WTC11 (cell line): ENCODE data around the gene PIK3C2B. TPM values are rescaled to one million over a fixed set of nuclear protein-coding genes. Genes with fewer than 3 reads are reported as not detected.

Source experiments
- ATAC-seq: fragments of 200-7000 bp; cut with Tn5 transposase; 2 replicates; pipeline ENCODE4 v1.10.0; 2021; ENCODE audit warnings: mild to moderate bottlenecking, moderate library complexity
- CTCF ChIA-PET: fragments of 300-600 bp; sonication (Branson Sonifier 250); formaldehyde crosslinking; loops from one replicate; lab custom pipeline; 2021; ENCODE audit warnings: antibody characterized with exemption; lab: Charles Lee
- POLR2A ChIA-PET: fragments of 350-600 bp; sonication (Branson Sonifier 250); formaldehyde crosslinking; loops from one replicate; lab custom pipeline; 2021; ENCODE audit warnings: antibody characterized with exemption; lab: Charles Lee
- DNase-seq: peaks from one replicate; pipeline ENCODE4 v3.0.0; 2021; ENCODE audit warnings: low spot score
- H3K27ac Mint-ChIP-seq: 2 replicates; pipeline ENCODE4 v1.8.0; 2021; ENCODE audit warnings: mixed read lengths
- H3K27me3 Mint-ChIP-seq: 2 replicates; pipeline ENCODE4 v1.8.0; 2021; ENCODE audit warnings: low read depth, mild to moderate bottlenecking, moderate library complexity, mixed read lengths
- H3K36me3 Mint-ChIP-seq: 2 replicates; pipeline ENCODE4 v1.8.0; 2021; ENCODE audit warnings: mixed read lengths
- H3K4me1 Mint-ChIP-seq: 2 replicates; pipeline ENCODE4 v1.8.0; 2022; ENCODE audit warnings: mixed read lengths
- H3K4me3 Mint-ChIP-seq: 2 replicates; pipeline ENCODE4 v1.8.0; 2021; ENCODE audit warnings: mild to moderate bottlenecking, moderate library complexity, mixed read lengths
- H3K9me3 Mint-ChIP-seq: 2 replicates; pipeline ENCODE4 v1.8.0; 2021; ENCODE audit warnings: mixed read lengths
- AFF4 ChIP-seq: sonication (generic); formaldehyde crosslinking; IDR thresholded peaks from 2 replicates; pipeline ENCODE4 v1.8.1; 2023; ENCODE audit warnings: mild to moderate bottlenecking, missing genetic modification reagents, borderline replicate concordance
- CTCF ChIP-seq: fragments of 200-600 bp; IDR thresholded peaks from 2 replicates; pipeline ENCODE4 v1.8.0; 2022; ENCODE audit warnings: antibody characterized with exemption
- ETV6 ChIP-seq: sonication (generic); formaldehyde crosslinking; IDR thresholded peaks from 2 replicates; pipeline ENCODE4 v1.8.1; 2022; ENCODE audit warnings: mild to moderate bottlenecking, missing genetic modification reagents
- FOXP4 ChIP-seq: sonication (generic); formaldehyde crosslinking; IDR thresholded peaks from 2 replicates; pipeline ENCODE4 v1.8.0; 2022; ENCODE audit warnings: mild to moderate bottlenecking, missing genetic modification reagents
- GABPB1 ChIP-seq: sonication (generic); formaldehyde crosslinking; IDR thresholded peaks from 2 replicates; pipeline ENCODE4 v1.8.1; 2023; ENCODE audit warnings: mild to moderate bottlenecking, missing genetic modification reagents
- HMGA2 ChIP-seq: fragments of 250-450 bp; sonication (Bioruptor Pico); IDR thresholded peaks from 2 replicates; pipeline ENCODE4 v1.4.0; 2021; ENCODE audit warnings: mild to moderate bottlenecking, moderate library complexity
- JUN ChIP-seq: sonication (generic); formaldehyde crosslinking; IDR thresholded peaks from 2 replicates; pipeline ENCODE4 v1.8.0; 2023; ENCODE audit warnings: mild to moderate bottlenecking, missing genetic modification reagents
- MAX ChIP-seq: sonication (generic); formaldehyde crosslinking; IDR thresholded peaks from 2 replicates; pipeline ENCODE4 v1.8.0; 2022; ENCODE audit warnings: mild to moderate bottlenecking, missing genetic modification reagents
- MLX ChIP-seq: sonication (generic); formaldehyde crosslinking; IDR thresholded peaks from 2 replicates; pipeline ENCODE4 v1.8.1; 2023; ENCODE audit warnings: mild to moderate bottlenecking, missing genetic modification reagents, moderate library complexity
- NR2C2 ChIP-seq: sonication (generic); formaldehyde crosslinking; IDR thresholded peaks from 2 replicates; pipeline ENCODE4 v1.8.0; 2022; ENCODE audit warnings: mild to moderate bottlenecking, missing genetic modification reagents
- PRRX2 ChIP-seq: fragments of 250-450 bp; sonication (Bioruptor Pico); IDR thresholded peaks from 2 replicates; pipeline ENCODE4 v1.8.0; 2021; ENCODE audit warnings: mild to moderate bottlenecking
- TCF7 ChIP-seq: sonication (generic); formaldehyde crosslinking; IDR thresholded peaks from 2 replicates; pipeline ENCODE4 v1.8.0; 2022; ENCODE audit warnings: mild to moderate bottlenecking, low read depth, missing genetic modification reagents, moderate library complexity
- ZBTB43 ChIP-seq: sonication (generic); formaldehyde crosslinking; IDR thresholded peaks from 2 replicates; pipeline ENCODE4 v1.8.1; 2023; ENCODE audit warnings: mild to moderate bottlenecking, missing genetic modification reagents
- ZNF121 ChIP-seq: sonication (generic); formaldehyde crosslinking; IDR thresholded peaks from 2 replicates; pipeline ENCODE4 v1.8.0; 2023; ENCODE audit warnings: missing genetic modification reagents
- ZNF138 ChIP-seq: sonication (generic); formaldehyde crosslinking; conservative IDR thresholded peaks from 2 replicates; pipeline ENCODE4 v1.8.1; 2022; ENCODE audit warnings: mild to moderate bottlenecking, moderate library complexity, missing genetic modification reagents
- ZNF425 ChIP-seq: fragments of 250-450 bp; sonication (Bioruptor Pico); conservative IDR thresholded peaks from 2 replicates; pipeline ENCODE4 v1.9.0; 2021; ENCODE audit warnings: mild to moderate bottlenecking
- ZNF671 ChIP-seq: fragments of 250-450 bp; sonication (Bioruptor Pico); IDR thresholded peaks from 2 replicates; pipeline ENCODE4 v1.8.0; 2021; ENCODE audit warnings: mild to moderate bottlenecking
- total RNA-seq: library from RNA; stranded (reverse); gene quantifications from 3 replicates; pipeline ENCODE4 v1.2.3, GENCODE V29; 2021

The PIK3C2B gene
- total RNA-seq, 1 experiment from 2014 or later = 27.7 TPM

GRCh38 chr1:204507317-204508105 lies 12.9 kb upstream of the PIK3C2B start:
- peak; percentile 76 for DNase-seq
- Mint-ChIP-seq H3K4me1 (peaks cover 11% of the 10 kb centered on the region), H3K4me3 (peak overlapping the region; percentile 96), H3K9me3 (no peaks in the 10 kb centered on the region), H3K27ac (peak overlapping the region; percentile 98), H3K27me3 (peaks cover 3% of the 10 kb centered on the region; the same call in 1 of the 2 replicates), H3K36me3 (no peaks in the 10 kb centered on the region)
- TF ChIP-seq CTCF (no peak), GABPB1 (CRISPR knock-in tag) (no peak), ETV6 (CRISPR knock-in tag) (0 out of 2 replicates have a peak, but pooled peaks have one; percentile 30), ZBTB43 (CRISPR knock-in tag) (no peak), FOXP4 (CRISPR knock-in tag) (no peak)
- ATAC-seq = peak; percentile 42
- ChIA-PET CTCF (interaction anchor here (1.2 to 19.5 kb wide), 6 partner anchors 9 to 299 kb away, joined by 7 to 906 read pairs (median 22); partner anchors contain the start of genes MDM4 and PIK3C2B), POLR2A (interaction anchor here (0.6 to 3.1 kb wide), 6 partner anchors 9 to 426 kb away, joined by 3 to 38 read pairs (median 4); partner anchors contain the start of genes MDM4 and PIK3C2B)

GRCh38 chr1:204506969-204507316 lies 12.3 kb upstream of the PIK3C2B start:
- ATAC-seq = peak; percentile 75
- no peaks in the 10 kb centered on the region for H3K36me3 Mint-ChIP-seq
- H3K4me3 Mint-ChIP-seq = peak overlapping the region; percentile 96
- ChIA-PET POLR2A (interaction anchor here (1.5 to 3.1 kb wide), 3 partner anchors 9 to 94 kb away, joined by 3 to 38 read pairs (median 16); partner anchors contain the start of genes MDM4 and PIK3C2B), CTCF (interaction anchor here (1.5 to 19.5 kb wide), 6 partner anchors 10 to 300 kb away, joined by 7 to 906 read pairs (median 22); partner anchors contain the start of genes MDM4 and PIK3C2B)
- H3K4me1 Mint-ChIP-seq = peaks cover 11% of the 10 kb centered on the region
- H3K27ac Mint-ChIP-seq = peak overlapping the region; percentile 98
- peak; percentile 84 for DNase-seq
- peaks cover 3% of the 10 kb centered on the region; the same call in 1 of the 2 replicates for H3K27me3 Mint-ChIP-seq
- H3K9me3 Mint-ChIP-seq = no peaks in the 10 kb centered on the region
- TF ChIP-seq FOXP4 (CRISPR knock-in tag) (no peak), ZNF121 (CRISPR knock-in tag) (no peak), ZNF671 (CRISPR knock-in tag) (no peak), PRRX2 (peak; percentile 41), MLX (CRISPR knock-in tag) (no peak), ZNF138 (CRISPR knock-in tag) (no peak), JUN (0 out of 2 replicates have a peak, but pooled peaks have one; percentile 10), MAX (CRISPR knock-in tag) (peak; percentile 29; the same call in 1 of the 2 replicates), GABPB1 (CRISPR knock-in tag) (peak; percentile 100), AFF4 (CRISPR knock-in tag) (no peak), ZNF425 (CRISPR knock-in tag) (0 out of 2 replicates have a peak, but pooled peaks have one; percentile 35), HMGA2 (0 out of 2 replicates have a peak, but pooled peaks have one; percentile 50), TCF7 (CRISPR knock-in tag) (no peak), NR2C2 (CRISPR knock-in tag) (no peak)
